GM18951 (cell line): ENCODE measurements around the gene AANAT.

ENCODE experiments used
- POLR2A ChIP-seq: IDR thresholded peaks from 4 replicates; pipeline ENCODE4 v1.6.1; 2011; ENCODE audit warnings: mild to moderate bottlenecking; ENCODE audit not compliant: insufficient read length, insufficient read depth; ENCODE audit errors: extremely low read depth
- in situ Hi-C: fragments of 300-500 bp; cut with MboI; formaldehyde crosslinking; loops from one replicate; pipeline ENCODE4 v1.12.0; 2022; ENCODE audit warnings: low sequenced_read_pairs, mixed read lengths, inconsistent platforms; ENCODE audit not compliant: unreplicated experiment

AANAT gene

DNA sequence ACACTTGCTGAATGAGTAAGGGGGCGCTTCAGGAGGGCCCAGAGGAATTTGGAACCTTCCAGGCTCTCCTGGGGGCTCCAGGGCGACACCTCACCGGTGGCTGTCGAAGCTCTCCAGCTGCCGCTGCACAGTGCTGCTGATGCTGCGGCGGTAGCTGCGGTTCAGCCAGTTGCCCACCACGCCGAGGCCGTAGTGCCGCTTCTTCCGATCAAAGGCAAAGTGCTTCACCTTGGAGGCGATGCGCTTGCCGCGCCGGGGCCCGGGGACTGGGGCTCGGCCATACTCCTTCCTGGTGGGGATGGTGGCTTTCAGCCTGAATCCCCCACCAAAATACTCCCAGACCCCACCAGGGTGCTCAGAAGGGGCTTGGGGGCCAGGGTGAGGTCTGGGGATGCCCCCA is 9.3 kb downstream of the AANAT start:
- TF ChIP-seq POLR2A = no peak
- in situ Hi-C loops = no loop called here

GRCh38 chr17:76477576-76477975 is 10.2 kb downstream of the AANAT start:
- no peak for TF ChIP-seq POLR2A
- in situ Hi-C loops = no loop called here

- no peak for TF ChIP-seq POLR2A
- in situ Hi-C loops = no loop called here
These were observed 10.7 kb downstream of the AANAT start for GRCh38 chr17:76478097-76478496.

DNA sequence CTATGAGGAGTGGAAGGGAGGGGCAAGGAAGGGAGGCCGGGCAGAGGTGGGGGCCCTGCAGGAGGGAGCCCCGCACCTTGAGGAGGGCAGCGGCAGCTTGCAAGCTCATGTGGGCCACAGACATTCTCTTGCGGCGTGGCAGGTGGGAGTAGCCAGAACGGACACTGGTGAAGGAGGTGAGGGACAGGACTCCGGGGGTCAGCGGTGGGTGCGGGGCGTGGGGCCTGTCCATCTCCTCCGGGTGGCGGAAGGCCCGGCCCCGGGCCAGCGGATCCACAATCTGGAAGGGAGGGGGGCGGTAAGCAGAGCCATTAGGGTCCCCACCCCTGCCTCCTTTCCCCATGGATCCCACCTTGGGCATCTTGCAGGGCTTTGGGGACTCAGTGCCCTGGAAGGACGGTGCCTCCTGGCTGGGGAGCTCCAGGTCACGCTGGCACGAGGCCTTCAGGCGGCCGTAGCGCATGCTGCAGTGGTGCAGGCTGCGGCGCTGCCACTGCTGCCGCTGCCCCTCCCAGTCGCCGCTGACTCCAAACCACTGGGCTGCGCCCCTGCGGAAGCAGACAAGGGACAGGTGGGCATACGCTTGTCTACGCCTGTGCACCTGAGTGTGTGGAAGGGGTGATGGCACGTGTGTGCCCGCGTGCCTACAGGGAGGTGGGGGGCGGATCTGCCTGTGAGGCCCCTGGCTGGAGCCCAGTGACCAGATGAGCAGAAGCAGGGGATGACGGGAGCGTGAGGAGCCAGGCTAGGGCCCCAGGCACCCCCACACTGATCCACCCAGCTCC is 11.5 kb downstream of the AANAT start:
- in situ Hi-C loops = no loop called here

GRCh38 chr17:76479515-76480060 is 12.2 kb downstream of the AANAT start:
- in situ Hi-C loops = no loop called here

More for the DNA sequence above, 11.5 kb downstream of the AANAT start:
- no peak for TF ChIP-seq POLR2A

GRCh38 chr17:76480632-76481031 is 13.2 kb downstream of the AANAT start:
- in situ Hi-C loops = no loop called here
- no peak for TF ChIP-seq POLR2A

More at GRCh38 chr17:76479515-76480060, 12.2 kb downstream of the AANAT start:
- no peak for TF ChIP-seq POLR2A

GRCh38 chr17:76481071-76481655 is 13.8 kb downstream of the AANAT start:
- in situ Hi-C loops = no loop called here
- TF ChIP-seq POLR2A = peak; percentile 48

DNA sequence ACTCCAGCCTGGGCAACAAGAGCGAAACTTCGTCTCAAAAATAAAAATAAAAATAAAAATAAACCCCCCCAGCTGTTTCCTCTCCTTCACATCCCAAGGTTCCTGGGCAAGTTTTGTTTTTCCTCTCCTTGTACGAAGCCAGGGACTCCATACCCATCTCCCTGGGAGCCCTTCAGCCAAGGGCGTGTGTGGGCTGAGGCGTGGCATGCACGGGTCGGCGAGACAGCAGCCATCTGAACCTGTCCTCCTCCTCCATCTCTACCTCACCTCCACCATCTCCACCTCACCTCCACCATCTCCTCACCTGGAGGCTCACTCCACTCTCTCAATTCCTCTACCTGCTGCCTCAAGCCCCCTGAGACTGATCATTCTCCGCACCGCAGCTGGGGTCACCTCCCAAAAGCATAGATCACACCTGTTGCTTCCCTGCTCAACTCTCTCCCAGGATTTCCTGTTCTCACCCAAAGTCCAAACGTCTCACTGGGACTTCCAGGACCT is 16.9 kb downstream of the AANAT start:
- no peak for TF ChIP-seq POLR2A
- in situ Hi-C loops = no loop called here

DNA sequence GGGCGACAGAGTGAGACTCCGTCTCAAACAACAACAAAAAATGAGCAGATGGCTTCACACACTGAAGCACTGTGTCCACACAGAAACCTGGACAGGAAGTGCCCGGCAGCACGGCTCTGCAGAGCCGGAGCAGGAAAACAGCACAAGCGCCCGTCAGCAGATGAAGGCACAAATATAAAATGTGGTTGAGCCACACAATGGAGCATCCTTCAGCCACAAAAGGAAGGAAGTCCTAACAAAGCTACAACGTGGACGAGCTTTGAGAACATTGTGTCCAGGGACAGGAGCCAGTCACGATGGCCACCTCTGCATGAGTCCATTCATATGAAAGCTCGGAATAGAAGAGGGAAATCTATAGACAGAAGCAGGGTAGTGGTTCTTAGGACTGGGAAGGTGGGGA is 18.2 kb downstream of the AANAT start:
- in situ Hi-C loops = no loop called here
- TF ChIP-seq POLR2A = no peak

DNA sequence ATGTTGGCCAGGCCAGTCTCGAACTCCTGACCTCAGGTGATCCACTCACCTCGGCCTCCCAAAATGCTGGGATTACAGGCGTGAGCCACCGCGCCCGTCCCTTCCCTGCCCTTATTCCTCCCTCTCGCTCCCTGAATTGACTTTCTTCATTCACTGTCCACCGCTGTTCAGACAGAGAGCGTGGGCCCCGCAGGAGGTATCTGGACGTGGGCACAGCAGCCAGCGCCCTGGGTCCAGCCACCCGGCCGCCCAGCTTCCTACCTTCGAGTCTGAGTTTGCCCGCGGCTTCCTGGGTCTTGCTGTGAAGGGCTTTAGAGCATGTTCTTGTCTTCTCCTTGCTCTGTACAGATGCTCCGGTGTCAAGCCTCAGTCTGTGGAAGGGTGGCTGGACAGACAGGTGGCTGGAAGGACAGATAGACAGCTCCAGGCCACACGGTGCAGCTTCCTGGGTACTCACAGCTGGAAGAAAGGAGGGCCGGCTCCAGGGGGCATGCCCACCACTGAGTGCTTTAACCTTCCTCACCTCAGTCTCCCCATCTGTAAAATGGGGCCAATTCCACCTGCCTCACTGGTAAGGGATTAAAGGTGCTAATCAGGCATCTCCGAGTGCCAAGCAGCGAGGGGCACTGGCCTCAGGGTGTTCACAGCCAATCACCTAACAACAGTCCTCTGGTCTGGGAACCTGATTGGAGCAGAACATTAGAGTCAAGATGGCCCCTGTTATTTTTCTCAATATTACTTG is 20.2 kb downstream of the AANAT start:
- in situ Hi-C loops = no loop called here

DNA sequence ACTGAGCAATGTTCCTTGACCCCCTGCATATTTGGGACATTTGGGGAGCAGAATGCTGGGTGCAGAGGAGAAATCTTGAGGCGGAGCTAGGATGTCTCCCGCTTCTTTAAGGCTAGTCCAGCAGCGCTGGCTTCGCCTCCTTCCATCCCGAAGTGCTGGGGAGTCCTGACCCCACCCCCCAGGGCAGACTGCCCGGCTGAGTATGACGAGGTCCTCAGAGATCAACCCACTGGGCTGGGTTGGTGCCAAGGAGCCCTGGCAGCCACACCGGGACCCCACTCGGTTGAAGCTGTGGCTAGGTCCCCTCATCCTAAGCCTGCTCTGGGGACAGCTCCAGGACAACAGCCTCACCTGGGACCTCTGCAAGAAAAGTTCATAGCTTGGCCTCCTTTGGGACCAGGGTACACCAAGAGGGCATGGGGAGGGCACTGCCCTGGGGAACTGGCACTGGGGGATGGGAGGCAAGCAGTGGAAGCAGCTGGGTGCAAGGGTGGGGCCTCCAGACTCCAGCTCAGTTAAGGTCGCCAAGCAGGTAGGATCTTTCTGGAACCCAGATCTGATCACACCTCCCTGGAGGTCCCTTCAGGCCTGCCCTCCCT is 22.8 kb downstream of the AANAT start:
- TF ChIP-seq POLR2A = no peak
- in situ Hi-C loops = no loop called here

More for the DNA sequence above, 20.2 kb downstream of the AANAT start:
- TF ChIP-seq POLR2A = no peak

GRCh38 chr17:76491271-76492122 is 24.1 kb downstream of the AANAT start:
- in situ Hi-C loops = no loop called here
- TF ChIP-seq POLR2A = no peak
